Hepatocyte (in vitro differentiated cells): ENCODE measurements around the gene ERG. TPM values are rescaled to one million over a fixed set of nuclear protein-coding genes. Genes with fewer than 3 reads are reported as not detected.

ENCODE experiments used
- DNase-seq: peaks from one replicate; pipeline ENCODE4 v3.0.0-alpha.2; 2016; ENCODE audit warnings: low spot score
- H2AFZ ChIP-seq: fragments of 200-600 bp; sonication (generic); 2 replicates; pipeline ENCODE4 v1.6.0; 2016; ENCODE audit warnings: antibody characterized with exemption, mild to moderate bottlenecking
- H3K27ac ChIP-seq: fragments of 200-600 bp; sonication (generic); 2 replicates; pipeline ENCODE4 v1.5.1; 2016; ENCODE audit warnings: mild to moderate bottlenecking
- H3K27me3 ChIP-seq: fragments of 200-600 bp; sonication (generic); 2 replicates; pipeline ENCODE4 v1.6.1; 2016
- H3K36me3 ChIP-seq: fragments of 200-600 bp; sonication (generic); replicated peaks from 2 replicates; pipeline ENCODE4 v1.5.1; 2016; ENCODE audit warnings: low read depth; ENCODE audit not compliant: insufficient read depth
- H3K4me1 ChIP-seq: fragments of 200-600 bp; sonication (generic); 2 replicates; pipeline ENCODE4 v1.5.1; 2016; ENCODE audit warnings: mild to moderate bottlenecking, moderate library complexity; ENCODE audit not compliant: insufficient read depth
- H3K4me2 ChIP-seq: fragments of 200-600 bp; sonication (generic); 2 replicates; pipeline ENCODE4 v1.6.0; 2016
- H3K4me3 ChIP-seq: fragments of 200-600 bp; sonication (generic); 2 replicates; pipeline ENCODE4 v1.5.1; 2016; ENCODE audit warnings: mild to moderate bottlenecking
- H3K79me2 ChIP-seq: fragments of 200-600 bp; sonication (generic); 2 replicates; pipeline ENCODE4 v1.6.0; 2017; ENCODE audit warnings: mild to moderate bottlenecking
- H3K9me2 ChIP-seq: fragments of 200-600 bp; sonication (generic); replicated peaks from 2 replicates; pipeline ENCODE4 v1.6.0; 2017; ENCODE audit warnings: mild to moderate bottlenecking; ENCODE audit not compliant: insufficient read depth
- H3K9me3 ChIP-seq: fragments of 200-600 bp; sonication (generic); 2 replicates; pipeline ENCODE4 v1.5.1; 2016; ENCODE audit warnings: low read depth, mild to moderate bottlenecking
- H4K20me1 ChIP-seq: fragments of 200-600 bp; sonication (generic); 2 replicates; pipeline ENCODE4 v1.6.0; 2016; ENCODE audit warnings: mild to moderate bottlenecking; ENCODE audit not compliant: insufficient read depth, poor library complexity, severe bottlenecking
- EZH2 ChIP-seq: fragments of 200-600 bp; sonication (generic); IDR thresholded peaks from 2 replicates; pipeline ENCODE4 v1.6.1; 2016; ENCODE audit warnings: antibody characterized with exemption, mild to moderate bottlenecking, borderline replicate concordance
- EZH2phosphoT487 ChIP-seq: fragments of 200-600 bp; sonication (generic); IDR thresholded peaks from one replicate; pipeline ENCODE4 v1.6.1; 2018; ENCODE audit warnings: antibody characterized with exemption, mild to moderate bottlenecking, low read depth, moderate library complexity; ENCODE audit not compliant: unreplicated experiment, severe bottlenecking
- WGBS: methylation state at CpG from one replicate; pipeline ENCODE4 v1.1.6; 2016; ENCODE audit warnings: low lambda C conversion rate; ENCODE audit errors: missing lambda C conversion rate; 5-methylcytosine and 5-hydroxymethylcytosine counted together
- polyA plus RNA-seq: library from polyadenylated mRNA; unstranded; fragments of >200 nt; fragmentation: Nextera tagmentation; extraction: Ambion mirVana; gene quantifications from 2 replicates; pipeline ENCODE4 v1.2.1, GENCODE V29; 2016
- total RNA-seq: library from RNA; depleted of rRNA; stranded (reverse); fragments of >200 nt; gene quantifications from 2 replicates; pipeline ENCODE4 v1.2.3, GENCODE V29; 2014
- TF ChIP-seq, protein P1 (sequence below): fragments of 200-600 bp; sonication (generic); IDR thresholded peaks from 2 replicates; pipeline ENCODE4 v1.5.1; 2016; ENCODE audit warnings: antibody characterized with exemption, mild to moderate bottlenecking; ENCODE audit not compliant: poor library complexity

The ERG gene
- total and polyA plus RNA-seq, 2 experiments from 2014 or later, result 2.5 to 5.1 TPM

DNA sequence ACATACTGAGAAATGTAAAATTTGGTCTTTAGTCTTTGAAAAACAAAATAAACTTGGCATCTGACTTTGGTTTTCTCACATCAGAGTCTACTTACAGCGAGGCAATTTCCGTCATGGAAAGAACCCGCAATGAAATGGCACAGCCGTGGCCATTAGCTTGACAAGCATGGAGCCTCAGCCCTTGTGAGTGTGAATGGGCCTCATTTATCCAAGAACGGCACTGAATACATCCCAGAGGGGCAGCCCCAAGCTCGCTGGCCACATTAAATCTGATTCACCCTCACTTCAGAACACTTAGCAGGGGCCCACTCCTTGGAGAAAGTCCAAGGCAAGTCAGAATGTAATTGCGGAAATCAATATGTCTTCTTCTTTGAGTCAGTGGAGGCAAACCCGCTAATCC is 64.8 kb downstream of the ERG start:
- Histone ChIP-seq H3K36me3 (no peaks in the 10 kb centered on the region), H3K4me1 (no peaks in the 10 kb centered on the region), H2AFZ (no peak overlapping the region), H3K79me2 (no peaks in the 10 kb centered on the region), H3K9me2 (no peaks in the 10 kb centered on the region), H3K4me3 (no peak overlapping the region), H3K9me3 (no peaks in the 10 kb centered on the region), H3K27ac (no peak overlapping the region), H3K27me3 (no peaks in the 10 kb centered on the region), H3K4me2 (no peak overlapping the region), H4K20me1 (no peaks in the 10 kb centered on the region)
- DNase-seq, result no peak
- no peak for TF ChIP-seq EZH2
- no peak for TF ChIP-seq EZH2phosphoT487
- TF ChIP-seq, protein P1, sequence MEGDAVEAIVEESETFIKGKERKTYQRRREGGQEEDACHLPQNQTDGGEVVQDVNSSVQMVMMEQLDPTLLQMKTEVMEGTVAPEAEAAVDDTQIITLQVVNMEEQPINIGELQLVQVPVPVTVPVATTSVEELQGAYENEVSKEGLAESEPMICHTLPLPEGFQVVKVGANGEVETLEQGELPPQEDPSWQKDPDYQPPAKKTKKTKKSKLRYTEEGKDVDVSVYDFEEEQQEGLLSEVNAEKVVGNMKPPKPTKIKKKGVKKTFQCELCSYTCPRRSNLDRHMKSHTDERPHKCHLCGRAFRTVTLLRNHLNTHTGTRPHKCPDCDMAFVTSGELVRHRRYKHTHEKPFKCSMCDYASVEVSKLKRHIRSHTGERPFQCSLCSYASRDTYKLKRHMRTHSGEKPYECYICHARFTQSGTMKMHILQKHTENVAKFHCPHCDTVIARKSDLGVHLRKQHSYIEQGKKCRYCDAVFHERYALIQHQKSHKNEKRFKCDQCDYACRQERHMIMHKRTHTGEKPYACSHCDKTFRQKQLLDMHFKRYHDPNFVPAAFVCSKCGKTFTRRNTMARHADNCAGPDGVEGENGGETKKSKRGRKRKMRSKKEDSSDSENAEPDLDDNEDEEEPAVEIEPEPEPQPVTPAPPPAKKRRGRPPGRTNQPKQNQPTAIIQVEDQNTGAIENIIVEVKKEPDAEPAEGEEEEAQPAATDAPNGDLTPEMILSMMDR, result no peak
- WGBS, result 95% methylated on average over 8 of the region's 8 CpGs

DNA sequence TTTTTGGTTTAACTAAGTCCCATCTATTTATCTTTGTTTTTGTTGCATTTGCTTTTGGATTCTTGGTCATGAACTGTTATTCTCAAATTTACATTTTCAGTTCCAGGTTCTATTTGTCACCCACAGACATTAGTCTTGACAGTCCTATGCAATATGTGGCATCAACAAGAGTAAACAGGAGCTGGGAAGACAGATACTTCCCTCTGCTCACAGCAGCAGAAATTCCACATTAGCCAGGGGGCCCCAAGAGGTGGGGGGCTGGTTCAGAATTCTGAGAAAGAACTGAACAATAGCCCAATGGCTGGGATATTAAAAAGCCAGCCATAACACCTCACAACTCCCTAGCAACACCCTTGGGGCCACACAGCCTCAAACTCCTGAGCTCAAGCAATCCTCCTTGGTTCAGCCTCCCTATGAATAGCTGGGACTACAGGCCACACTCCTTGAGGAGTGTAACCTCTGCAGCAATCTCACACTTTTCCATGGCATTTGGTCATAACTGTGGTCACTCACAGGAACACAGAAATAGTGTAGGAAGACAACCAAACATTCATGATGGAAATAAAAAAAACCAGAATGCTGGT is 67.8 kb downstream of the ERG start:
- no peak for DNase-seq
- H3K9me2 ChIP-seq, result no peaks in the 10 kb centered on the region
- H4K20me1 ChIP-seq, result no peaks in the 10 kb centered on the region
- H3K4me3 ChIP-seq, result no peak overlapping the region
- TF ChIP-seq EZH2phosphoT487, result no peak
- TF ChIP-seq, protein P1, result no peak
- no peak for TF ChIP-seq EZH2
- H3K27ac ChIP-seq, result no peak overlapping the region
- H3K4me1 ChIP-seq, result no peaks in the 10 kb centered on the region
- no peaks in the 10 kb centered on the region for H3K27me3 ChIP-seq
- H3K36me3 ChIP-seq, result no peaks in the 10 kb centered on the region
- H3K79me2 ChIP-seq, result no peaks in the 10 kb centered on the region
- no peaks in the 10 kb centered on the region for H3K9me3 ChIP-seq
- no peak overlapping the region for H3K4me2 ChIP-seq
- no peak overlapping the region for H2AFZ ChIP-seq

DNA sequence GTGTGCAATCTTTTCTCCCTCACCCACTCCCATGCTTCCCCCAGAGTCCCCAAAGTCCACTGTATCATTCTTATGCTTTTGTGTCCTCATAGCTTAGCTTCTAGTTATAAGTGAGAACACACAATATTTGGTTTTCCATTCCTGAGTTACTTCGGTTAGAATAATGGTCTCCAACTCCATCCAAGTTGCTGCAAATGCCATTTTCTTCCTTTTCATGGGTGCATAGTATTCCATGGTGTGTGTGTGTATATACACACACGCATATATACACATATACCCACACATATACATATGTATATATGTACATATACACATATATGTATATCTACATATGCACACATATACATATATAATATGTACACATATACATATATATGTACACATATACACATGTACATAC is 69.3 kb downstream of the ERG start:
- H3K9me3 ChIP-seq, result no peaks in the 10 kb centered on the region
- no peak overlapping the region for H3K4me2 ChIP-seq
- H2AFZ ChIP-seq, result no peak overlapping the region
- no peak overlapping the region for H3K27ac ChIP-seq
- TF ChIP-seq EZH2 (no peak), EZH2phosphoT487 (no peak)
- TF ChIP-seq, protein P1, result no peak
- H3K79me2 ChIP-seq, result no peaks in the 10 kb centered on the region
- DNase-seq, result no peak
- no peaks in the 10 kb centered on the region for H3K9me2 ChIP-seq
- no peaks in the 10 kb centered on the region for H4K20me1 ChIP-seq
- no peaks in the 10 kb centered on the region for H3K27me3 ChIP-seq
- H3K4me1 ChIP-seq, result no peaks in the 10 kb centered on the region
- WGBS, result 93% methylated on average over 2 of the region's 2 CpGs
- H3K4me3 ChIP-seq, result no peak overlapping the region
- no peaks in the 10 kb centered on the region for H3K36me3 ChIP-seq

DNA sequence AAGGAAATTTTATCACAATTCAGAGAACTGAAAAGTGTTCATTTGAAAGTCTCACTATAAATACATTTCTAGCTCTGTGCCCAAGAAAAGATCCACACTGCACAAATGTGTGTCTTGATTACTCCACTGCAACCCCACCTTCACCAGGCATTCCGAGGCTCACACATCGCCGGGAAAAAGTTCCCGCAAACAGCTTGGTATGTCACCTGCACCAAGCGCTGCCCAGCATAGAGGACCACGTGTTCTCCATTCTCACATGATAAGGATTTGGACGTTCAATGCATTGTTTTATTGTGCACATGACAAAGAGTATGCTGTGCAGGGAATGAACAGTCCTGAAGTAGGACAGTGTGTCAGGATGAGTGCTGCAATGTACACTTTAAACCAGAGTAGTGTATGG is 70.1 kb downstream of the ERG start:
- H3K9me3 ChIP-seq, result no peaks in the 10 kb centered on the region
- H3K4me1 ChIP-seq, result no peaks in the 10 kb centered on the region
- H3K4me3 ChIP-seq, result no peak overlapping the region
- no peaks in the 10 kb centered on the region for H3K27me3 ChIP-seq
- TF ChIP-seq, protein P1, result no peak
- no peaks in the 10 kb centered on the region for H4K20me1 ChIP-seq
- H3K9me2 ChIP-seq, result no peaks in the 10 kb centered on the region
- H3K27ac ChIP-seq, result no peak overlapping the region
- H3K79me2 ChIP-seq, result no peaks in the 10 kb centered on the region
- no peak for DNase-seq
- H2AFZ ChIP-seq, result no peak overlapping the region
- H3K36me3 ChIP-seq, result no peaks in the 10 kb centered on the region
- 75% methylated on average over 7 of the region's 7 CpGs for WGBS
- no peak overlapping the region for H3K4me2 ChIP-seq
